ENCODE data around the gene CRB3. TPM values are rescaled to one million over a fixed set of nuclear protein-coding genes. Genes with fewer than 3 reads are reported as not detected.
A peak's percentile ranks its signal among the peaks of the same experiment; 100 is the strongest.

Gene CRB3
- total RNA-seq, 1 donor = not detected

- Histone ChIP-seq H3K27me3 (ENCODE audit: insufficient read depth, low read length) (no peaks in the 10 kb centered on the region), H3K4me3 (ENCODE audit: insufficient read depth, low read length) (no peak overlapping the region), H2AFZ (ENCODE audit: low read length) (no peak overlapping the region), H3K4me2 (ENCODE audit: insufficient read depth, low read length) (no peak overlapping the region), H4K20me1 (ENCODE audit: insufficient read depth, low read length) (no peaks in the 10 kb centered on the region), H3K27ac (ENCODE audit: low read depth, low read length) (no peak overlapping the region), H3K36me3 (ENCODE audit: insufficient read depth, low read length) (no peaks in the 10 kb centered on the region), H3K9me3 (ENCODE audit: low read depth, low read length) (no peaks in the 10 kb centered on the region), H3K4me1 (ENCODE audit: insufficient read depth, low read length) (no peaks in the 10 kb centered on the region), H3K79me2 (ENCODE audit: insufficient read depth, low read length) (no peaks in the 10 kb centered on the region)
- TF ChIP-seq, protein P1, sequence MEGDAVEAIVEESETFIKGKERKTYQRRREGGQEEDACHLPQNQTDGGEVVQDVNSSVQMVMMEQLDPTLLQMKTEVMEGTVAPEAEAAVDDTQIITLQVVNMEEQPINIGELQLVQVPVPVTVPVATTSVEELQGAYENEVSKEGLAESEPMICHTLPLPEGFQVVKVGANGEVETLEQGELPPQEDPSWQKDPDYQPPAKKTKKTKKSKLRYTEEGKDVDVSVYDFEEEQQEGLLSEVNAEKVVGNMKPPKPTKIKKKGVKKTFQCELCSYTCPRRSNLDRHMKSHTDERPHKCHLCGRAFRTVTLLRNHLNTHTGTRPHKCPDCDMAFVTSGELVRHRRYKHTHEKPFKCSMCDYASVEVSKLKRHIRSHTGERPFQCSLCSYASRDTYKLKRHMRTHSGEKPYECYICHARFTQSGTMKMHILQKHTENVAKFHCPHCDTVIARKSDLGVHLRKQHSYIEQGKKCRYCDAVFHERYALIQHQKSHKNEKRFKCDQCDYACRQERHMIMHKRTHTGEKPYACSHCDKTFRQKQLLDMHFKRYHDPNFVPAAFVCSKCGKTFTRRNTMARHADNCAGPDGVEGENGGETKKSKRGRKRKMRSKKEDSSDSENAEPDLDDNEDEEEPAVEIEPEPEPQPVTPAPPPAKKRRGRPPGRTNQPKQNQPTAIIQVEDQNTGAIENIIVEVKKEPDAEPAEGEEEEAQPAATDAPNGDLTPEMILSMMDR (IDR thresholded peaks at IDR 0.05; ENCODE audit: extremely low read depth, low read depth, low read length) = no peak
- DNase-seq (ENCODE audit: insufficient read length, low spot score, missing footprints) = peak; percentile 32
Measured at GRCh38 chr19:6494438-6495036, 30.5 kb downstream of the CRB3 start.

- H3K36me3 ChIP-seq (ENCODE audit: insufficient read depth, low read length) = no peaks in the 10 kb centered on the region
- H3K4me3 ChIP-seq (ENCODE audit: insufficient read depth, low read length) = no peak overlapping the region
- no peaks in the 10 kb centered on the region for H4K20me1 ChIP-seq (ENCODE audit: insufficient read depth, low read length)
- no peak overlapping the region for H2AFZ ChIP-seq (ENCODE audit: low read length)
- no peaks in the 10 kb centered on the region for H3K4me1 ChIP-seq (ENCODE audit: insufficient read depth, low read length)
- peak; percentile 49 for DNase-seq (ENCODE audit: insufficient read length, low spot score, missing footprints)
- TF ChIP-seq, protein P1 (IDR thresholded peaks at IDR 0.05; ENCODE audit: extremely low read depth, low read depth, low read length) = no peak
- no peak overlapping the region for H3K4me2 ChIP-seq (ENCODE audit: insufficient read depth, low read length)
- no peaks in the 10 kb centered on the region for H3K79me2 ChIP-seq (ENCODE audit: insufficient read depth, low read length)
- H3K9me3 ChIP-seq (ENCODE audit: low read depth, low read length) = no peaks in the 10 kb centered on the region
- no peak overlapping the region for H3K27ac ChIP-seq (ENCODE audit: low read depth, low read length)
- peaks cover 3% of the 10 kb centered on the region for H3K27me3 ChIP-seq (ENCODE audit: insufficient read depth, low read length)
Measured at GRCh38 chr19:6495947-6496346, 31.9 kb downstream of the CRB3 start.

GRCh38 chr19:6498294-6499036, 34.4 kb downstream of the CRB3 start:
- H2AFZ ChIP-seq (ENCODE audit: low read length) = no peak overlapping the region
- DNase-seq (ENCODE audit: insufficient read length, low spot score, missing footprints) = peak; percentile 67
- H3K36me3 ChIP-seq (ENCODE audit: insufficient read depth, low read length) = no peaks in the 10 kb centered on the region
- H3K4me1 ChIP-seq (ENCODE audit: insufficient read depth, low read length) = no peaks in the 10 kb centered on the region
- H3K79me2 ChIP-seq (ENCODE audit: insufficient read depth, low read length) = no peaks in the 10 kb centered on the region
- H3K9me3 ChIP-seq (ENCODE audit: low read depth, low read length) = no peaks in the 10 kb centered on the region
- H3K27ac ChIP-seq (ENCODE audit: low read depth, low read length) = no peak overlapping the region
- H3K4me3 ChIP-seq (ENCODE audit: insufficient read depth, low read length) = no peak overlapping the region
- TF ChIP-seq, protein P1 (IDR thresholded peaks at IDR 0.05; ENCODE audit: extremely low read depth, low read depth, low read length) = no peak
- H4K20me1 ChIP-seq (ENCODE audit: insufficient read depth, low read length) = no peaks in the 10 kb centered on the region
- peaks cover 26% of the 10 kb centered on the region for H3K27me3 ChIP-seq (ENCODE audit: insufficient read depth, low read length)
- no peak overlapping the region for H3K4me2 ChIP-seq (ENCODE audit: insufficient read depth, low read length)

DNA sequence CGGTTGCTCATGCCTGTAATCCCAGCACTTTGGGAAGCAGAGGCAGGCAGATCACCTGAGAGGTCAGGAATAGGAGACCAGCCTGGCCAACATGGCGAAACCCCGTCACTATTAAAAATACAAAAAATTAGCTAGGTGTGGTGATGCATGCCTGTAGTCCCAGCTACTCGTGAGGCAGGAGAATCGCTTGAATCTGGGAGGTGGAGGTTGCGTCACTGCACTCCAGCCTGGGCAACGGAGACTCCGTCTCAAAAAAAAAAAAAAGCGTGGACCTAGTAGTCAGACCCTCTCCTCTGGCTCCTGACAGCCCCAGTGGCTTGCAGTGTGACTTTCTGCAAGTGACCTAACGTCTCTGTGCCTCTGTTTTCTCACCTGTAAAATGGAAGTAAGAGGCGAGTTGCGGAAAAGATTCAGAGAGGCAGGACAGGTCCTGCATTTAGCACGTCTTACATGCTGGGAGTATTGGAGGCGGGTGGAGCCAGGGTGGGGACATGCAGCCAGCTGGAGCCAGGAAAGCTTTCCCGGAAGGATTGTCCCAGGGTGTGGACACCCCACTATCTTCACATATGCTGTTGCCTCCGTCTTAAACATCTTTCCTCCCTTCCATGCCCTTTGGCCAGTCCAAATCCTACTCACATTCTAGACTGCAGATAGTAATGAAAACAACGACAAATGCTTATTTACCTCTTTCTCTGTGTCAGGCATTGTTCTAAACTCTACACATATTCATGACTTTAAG, 35.1 kb downstream of the CRB3 start:
- H3K36me3 ChIP-seq (ENCODE audit: insufficient read depth, low read length) = no peaks in the 10 kb centered on the region
- H4K20me1 ChIP-seq (ENCODE audit: insufficient read depth, low read length) = no peaks in the 10 kb centered on the region
- peaks cover 26% of the 10 kb centered on the region for H3K27me3 ChIP-seq (ENCODE audit: insufficient read depth, low read length)
- H3K4me1 ChIP-seq (ENCODE audit: insufficient read depth, low read length) = no peaks in the 10 kb centered on the region
- no peak overlapping the region for H3K27ac ChIP-seq (ENCODE audit: low read depth, low read length)
- no peaks in the 10 kb centered on the region for H3K79me2 ChIP-seq (ENCODE audit: insufficient read depth, low read length)
- TF ChIP-seq, protein P1 (IDR thresholded peaks at IDR 0.05; ENCODE audit: extremely low read depth, low read depth, low read length) = no peak
- no peak overlapping the region for H3K4me2 ChIP-seq (ENCODE audit: insufficient read depth, low read length)
- H3K4me3 ChIP-seq (ENCODE audit: insufficient read depth, low read length) = no peak overlapping the region
- H3K9me3 ChIP-seq (ENCODE audit: low read depth, low read length) = no peaks in the 10 kb centered on the region
- H2AFZ ChIP-seq (ENCODE audit: low read length) = no peak overlapping the region
- DNase-seq (ENCODE audit: insufficient read length, low spot score, missing footprints) = peak; percentile 55
